GM23338 (cell line): ENCODE data around the gene PARVA. TPM values are rescaled to one million over a fixed set of nuclear protein-coding genes. Genes with fewer than 3 reads are reported as not detected.

Source experiments
- ATAC-seq: fragments of 200-7000 bp; cut with Tn5 transposase; 3 replicates; pipeline ENCODE4 v1.9.1; 2020
- DNase-seq: peaks from one replicate; pipeline ENCODE4 v3.0.0-alpha.2; 2015; ENCODE audit warnings: low spot score
- H2AFZ ChIP-seq: fragments of 200-600 bp; sonication (generic); 2 replicates; pipeline ENCODE4 v1.8.0; 2016; ENCODE audit warnings: antibody characterized with exemption, mild to moderate bottlenecking, moderate library complexity
- H3F3A ChIP-seq: fragments of 200-600 bp; sonication (generic); replicated peaks from 2 replicates; pipeline ENCODE4 v1.8.0; 2017; ENCODE audit warnings: antibody characterized with exemption, mixed run types, low read depth
- H3K27ac ChIP-seq: fragments of 200-600 bp; sonication (generic); 2 replicates; pipeline ENCODE4 v1.6.1; 2016; ENCODE audit warnings: low read depth
- H3K27me3 ChIP-seq: fragments of 200-600 bp; sonication (generic); 2 replicates; pipeline ENCODE4 v1.8.0; 2016; ENCODE audit warnings: mild to moderate bottlenecking, mixed run types, moderate library complexity; ENCODE audit not compliant: insufficient read depth
- H3K36me3 ChIP-seq: fragments of 200-600 bp; sonication (generic); 2 replicates; pipeline ENCODE4 v1.8.0; 2016; ENCODE audit warnings: mild to moderate bottlenecking; ENCODE audit not compliant: insufficient read depth
- H3K4me1 ChIP-seq: fragments of 200-600 bp; sonication (generic); 2 replicates; pipeline ENCODE4 v1.8.0; 2016; ENCODE audit warnings: mild to moderate bottlenecking, moderate library complexity; ENCODE audit not compliant: insufficient read depth
- H3K4me2 ChIP-seq: fragments of 200-600 bp; sonication (generic); 2 replicates; pipeline ENCODE4 v1.7.1; 2017; ENCODE audit warnings: mixed run types
- H3K4me3 ChIP-seq: fragments of 200-600 bp; sonication (generic); 2 replicates; pipeline ENCODE4 v1.6.1; 2016; ENCODE audit warnings: mixed run types
- H3K79me2 ChIP-seq: fragments of 200-600 bp; sonication (generic); replicated peaks from 2 replicates; pipeline ENCODE4 v1.8.0; 2017; ENCODE audit warnings: mild to moderate bottlenecking; ENCODE audit not compliant: insufficient read depth
- H3K9me2 ChIP-seq: fragments of 200-600 bp; sonication (generic); 2 replicates; pipeline ENCODE4 v1.8.0; 2017; ENCODE audit not compliant: insufficient read depth
- H4K20me1 ChIP-seq: fragments of 200-600 bp; sonication (generic); replicated peaks from 2 replicates; pipeline ENCODE4 v1.8.0; 2017; ENCODE audit warnings: mild to moderate bottlenecking; ENCODE audit not compliant: insufficient read depth
- H3K27ac Mint-ChIP-seq: 2 replicates; pipeline ENCODE4 v1.8.0; 2020; ENCODE audit warnings: inconsistent platforms, mild to moderate bottlenecking, moderate library complexity, mixed read lengths
- H3K27me3 Mint-ChIP-seq: 3 replicates; pipeline ENCODE4 v1.8.0; 2022; ENCODE audit warnings: low read depth, mild to moderate bottlenecking, moderate library complexity, mixed read lengths, inconsistent platforms; ENCODE audit not compliant: insufficient read depth, poor library complexity
- H3K36me3 Mint-ChIP-seq: 3 replicates; pipeline ENCODE4 v1.8.0; 2021; ENCODE audit warnings: low read depth, mild to moderate bottlenecking, inconsistent platforms, moderate library complexity, mixed read lengths
- H3K4me1 Mint-ChIP-seq: 3 replicates; pipeline ENCODE4 v1.8.0; 2020; ENCODE audit warnings: mild to moderate bottlenecking, inconsistent platforms, mixed read lengths
- H3K4me3 Mint-ChIP-seq: 3 replicates; pipeline ENCODE4 v1.8.0; 2021; ENCODE audit warnings: moderate library complexity, mild to moderate bottlenecking, inconsistent platforms, mixed read lengths
- H3K9me3 Mint-ChIP-seq: 3 replicates; pipeline ENCODE4 v1.8.0; 2020; ENCODE audit warnings: moderate library complexity, mild to moderate bottlenecking, inconsistent platforms, mixed read lengths
- CREB1 ChIP-seq: fragments of 250-450 bp; sonication (Bioruptor Pico); IDR thresholded peaks from 2 replicates; pipeline ENCODE4 v1.5.0; 2020; ENCODE audit warnings: low read depth, mild to moderate bottlenecking, moderate library complexity
- EZH2 ChIP-seq: fragments of 200-600 bp; sonication (generic); IDR thresholded peaks from one replicate; pipeline ENCODE4 v1.8.0; 2017; ENCODE audit warnings: antibody characterized with exemption, mild to moderate bottlenecking, low read depth; ENCODE audit not compliant: unreplicated experiment
- EZH2phosphoT487 ChIP-seq: fragments of 200-600 bp; sonication (generic); IDR thresholded peaks from one replicate; pipeline ENCODE4 v1.8.1; 2018; ENCODE audit warnings: antibody characterized with exemption; ENCODE audit not compliant: unreplicated experiment
- JUNB ChIP-seq: IDR thresholded peaks from one replicate; pipeline ENCODE4 v1.6.1; 2016; ENCODE audit warnings: antibody characterized with exemption; ENCODE audit not compliant: unreplicated experiment
- NANOG ChIP-seq: IDR thresholded peaks from 2 replicates; pipeline ENCODE4 v1.6.1; 2016; ENCODE audit warnings: antibody characterized with exemption, borderline replicate concordance
- POLR2AphosphoS5 ChIP-seq: IDR thresholded peaks from 2 replicates; pipeline ENCODE4 v1.6.1; 2016; ENCODE audit warnings: antibody characterized with exemption, low read depth
- STAT1 ChIP-seq: IDR thresholded peaks from one replicate; pipeline ENCODE4 v1.6.1; 2016; ENCODE audit warnings: antibody characterized with exemption; ENCODE audit not compliant: unreplicated experiment
- ZNF114 ChIP-seq: fragments of 250-450 bp; sonication (Bioruptor Pico); IDR thresholded peaks from 2 replicates; pipeline ENCODE4 v1.5.0; 2020; ENCODE audit warnings: mild to moderate bottlenecking, moderate library complexity
- ZNF331 ChIP-seq: fragments of 250-450 bp; sonication (Bioruptor Pico); IDR thresholded peaks from 2 replicates; pipeline ENCODE4 v1.5.0; 2020; ENCODE audit warnings: low read depth, mild to moderate bottlenecking, moderate library complexity
- polyA plus RNA-seq: library from polyadenylated mRNA; unstranded; fragments of >200 nt; fragmentation: Nextera tagmentation; extraction: Ambion mirVana; gene quantifications from 2 replicates; pipeline ENCODE4 v1.2.1, GENCODE V29; 2016
- total RNA-seq: library from RNA; depleted of rRNA; stranded (reverse); fragments of >200 nt; shearing (Covaris generic); gene quantifications from 2 replicates; pipeline ENCODE4 v1.2.3, GENCODE V29; 2014
- TF ChIP-seq, protein P1 (sequence below): IDR thresholded peaks from 2 replicates; pipeline ENCODE4 v1.6.1; 2016; ENCODE audit warnings: antibody characterized with exemption
- TF ChIP-seq, protein P2 (sequence below), 2 experiments: fragments of 200-600 bp in 1 of 2; sonication (generic) in 1 of 2; conservative IDR thresholded peaks; 2 replicates each; pipeline versions ENCODE4 v1.5.1 to v1.6.1; 2016 to 2017; ENCODE audit warnings: antibody characterized with exemption in 2 of 2, low read depth in 2 of 2, mild to moderate bottlenecking in 2 of 2, moderate library complexity in 1 of 2
- TF ChIP-seq, protein P3 (sequence below): fragments of 250-450 bp; sonication (Bioruptor Pico); IDR thresholded peaks from 2 replicates; pipeline ENCODE4 v1.5.0; 2020; ENCODE audit warnings: mild to moderate bottlenecking, moderate library complexity
- TF ChIP-seq, protein P4 (sequence below): IDR thresholded peaks from one replicate; pipeline ENCODE4 v1.6.1; 2018; ENCODE audit warnings: antibody characterized with exemption; ENCODE audit not compliant: unreplicated experiment

Gene PARVA
- total and polyA plus RNA-seq, 2 experiments from 2014 or later: 5.8 to 6.9 TPM

DNA sequence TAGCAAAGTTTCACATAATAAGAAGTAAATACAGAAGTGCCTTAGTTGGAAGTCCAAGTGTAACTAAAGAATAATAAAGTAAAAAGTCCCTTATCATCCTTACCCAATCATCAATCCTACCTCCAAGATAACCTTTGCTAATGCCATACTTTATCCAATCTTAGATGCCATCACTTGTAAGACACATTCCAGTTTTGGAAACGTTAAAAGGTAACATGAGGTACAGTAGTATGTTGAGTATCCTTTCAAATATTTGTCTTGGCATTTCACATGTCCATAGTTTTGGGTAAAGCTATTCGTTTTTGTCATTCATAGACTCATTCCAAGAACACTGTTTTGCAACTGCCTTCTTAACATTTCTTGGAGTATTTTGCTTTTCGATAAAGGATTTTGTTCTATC, 181.6 kb downstream of the PARVA start:
- Histone ChIP-seq H3K4me2 (no peak overlapping the region), H3K79me2 (no peaks in the 10 kb centered on the region), H3K36me3 (no peaks in the 10 kb centered on the region), H3K4me1 (peaks cover 6% of the 10 kb centered on the region; the same call in 1 of the 2 replicates), H3K27ac (no peak overlapping the region), H4K20me1 (no peaks in the 10 kb centered on the region), H3F3A (no peaks in the 10 kb centered on the region), H3K9me2 (peaks cover 7% of the 10 kb centered on the region; the same call in 1 of the 2 replicates), H3K27me3 (no peaks in the 10 kb centered on the region), H3K4me3 (no peak overlapping the region), H2AFZ (no peak overlapping the region)
- Mint-ChIP-seq H3K4me3 (no peak overlapping the region), H3K4me1 (peaks cover 22% of the 10 kb centered on the region), H3K36me3 (no peaks in the 10 kb centered on the region; the same call in 2 of the 3 replicates), H3K27ac (no peak overlapping the region), H3K9me3 (peaks cover 2% of the 10 kb centered on the region; the same call in 2 of the 3 replicates), H3K27me3 (peaks cover 1% of the 10 kb centered on the region)
- ATAC-seq: no peak
- TF ChIP-seq NANOG: no peak
- TF ChIP-seq, protein P1, sequence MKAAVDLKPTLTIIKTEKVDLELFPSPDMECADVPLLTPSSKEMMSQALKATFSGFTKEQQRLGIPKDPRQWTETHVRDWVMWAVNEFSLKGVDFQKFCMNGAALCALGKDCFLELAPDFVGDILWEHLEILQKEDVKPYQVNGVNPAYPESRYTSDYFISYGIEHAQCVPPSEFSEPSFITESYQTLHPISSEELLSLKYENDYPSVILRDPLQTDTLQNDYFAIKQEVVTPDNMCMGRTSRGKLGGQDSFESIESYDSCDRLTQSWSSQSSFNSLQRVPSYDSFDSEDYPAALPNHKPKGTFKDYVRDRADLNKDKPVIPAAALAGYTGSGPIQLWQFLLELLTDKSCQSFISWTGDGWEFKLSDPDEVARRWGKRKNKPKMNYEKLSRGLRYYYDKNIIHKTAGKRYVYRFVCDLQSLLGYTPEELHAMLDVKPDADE: no peak
- no peak for TF ChIP-seq EZH2phosphoT487
- TF ChIP-seq JUNB: no peak
- no peak for TF ChIP-seq STAT1
- TF ChIP-seq ZNF331 (CRISPR knock-in tag): no peak
- no peak for TF ChIP-seq EZH2
- TF ChIP-seq, protein P2, sequence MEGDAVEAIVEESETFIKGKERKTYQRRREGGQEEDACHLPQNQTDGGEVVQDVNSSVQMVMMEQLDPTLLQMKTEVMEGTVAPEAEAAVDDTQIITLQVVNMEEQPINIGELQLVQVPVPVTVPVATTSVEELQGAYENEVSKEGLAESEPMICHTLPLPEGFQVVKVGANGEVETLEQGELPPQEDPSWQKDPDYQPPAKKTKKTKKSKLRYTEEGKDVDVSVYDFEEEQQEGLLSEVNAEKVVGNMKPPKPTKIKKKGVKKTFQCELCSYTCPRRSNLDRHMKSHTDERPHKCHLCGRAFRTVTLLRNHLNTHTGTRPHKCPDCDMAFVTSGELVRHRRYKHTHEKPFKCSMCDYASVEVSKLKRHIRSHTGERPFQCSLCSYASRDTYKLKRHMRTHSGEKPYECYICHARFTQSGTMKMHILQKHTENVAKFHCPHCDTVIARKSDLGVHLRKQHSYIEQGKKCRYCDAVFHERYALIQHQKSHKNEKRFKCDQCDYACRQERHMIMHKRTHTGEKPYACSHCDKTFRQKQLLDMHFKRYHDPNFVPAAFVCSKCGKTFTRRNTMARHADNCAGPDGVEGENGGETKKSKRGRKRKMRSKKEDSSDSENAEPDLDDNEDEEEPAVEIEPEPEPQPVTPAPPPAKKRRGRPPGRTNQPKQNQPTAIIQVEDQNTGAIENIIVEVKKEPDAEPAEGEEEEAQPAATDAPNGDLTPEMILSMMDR (conservative IDR thresholded peaks at IDR 0.05; ENCODE audit: low read depth in 2 of 2): no peak
- TF ChIP-seq POLR2AphosphoS5: no peak
- TF ChIP-seq, protein P3, sequence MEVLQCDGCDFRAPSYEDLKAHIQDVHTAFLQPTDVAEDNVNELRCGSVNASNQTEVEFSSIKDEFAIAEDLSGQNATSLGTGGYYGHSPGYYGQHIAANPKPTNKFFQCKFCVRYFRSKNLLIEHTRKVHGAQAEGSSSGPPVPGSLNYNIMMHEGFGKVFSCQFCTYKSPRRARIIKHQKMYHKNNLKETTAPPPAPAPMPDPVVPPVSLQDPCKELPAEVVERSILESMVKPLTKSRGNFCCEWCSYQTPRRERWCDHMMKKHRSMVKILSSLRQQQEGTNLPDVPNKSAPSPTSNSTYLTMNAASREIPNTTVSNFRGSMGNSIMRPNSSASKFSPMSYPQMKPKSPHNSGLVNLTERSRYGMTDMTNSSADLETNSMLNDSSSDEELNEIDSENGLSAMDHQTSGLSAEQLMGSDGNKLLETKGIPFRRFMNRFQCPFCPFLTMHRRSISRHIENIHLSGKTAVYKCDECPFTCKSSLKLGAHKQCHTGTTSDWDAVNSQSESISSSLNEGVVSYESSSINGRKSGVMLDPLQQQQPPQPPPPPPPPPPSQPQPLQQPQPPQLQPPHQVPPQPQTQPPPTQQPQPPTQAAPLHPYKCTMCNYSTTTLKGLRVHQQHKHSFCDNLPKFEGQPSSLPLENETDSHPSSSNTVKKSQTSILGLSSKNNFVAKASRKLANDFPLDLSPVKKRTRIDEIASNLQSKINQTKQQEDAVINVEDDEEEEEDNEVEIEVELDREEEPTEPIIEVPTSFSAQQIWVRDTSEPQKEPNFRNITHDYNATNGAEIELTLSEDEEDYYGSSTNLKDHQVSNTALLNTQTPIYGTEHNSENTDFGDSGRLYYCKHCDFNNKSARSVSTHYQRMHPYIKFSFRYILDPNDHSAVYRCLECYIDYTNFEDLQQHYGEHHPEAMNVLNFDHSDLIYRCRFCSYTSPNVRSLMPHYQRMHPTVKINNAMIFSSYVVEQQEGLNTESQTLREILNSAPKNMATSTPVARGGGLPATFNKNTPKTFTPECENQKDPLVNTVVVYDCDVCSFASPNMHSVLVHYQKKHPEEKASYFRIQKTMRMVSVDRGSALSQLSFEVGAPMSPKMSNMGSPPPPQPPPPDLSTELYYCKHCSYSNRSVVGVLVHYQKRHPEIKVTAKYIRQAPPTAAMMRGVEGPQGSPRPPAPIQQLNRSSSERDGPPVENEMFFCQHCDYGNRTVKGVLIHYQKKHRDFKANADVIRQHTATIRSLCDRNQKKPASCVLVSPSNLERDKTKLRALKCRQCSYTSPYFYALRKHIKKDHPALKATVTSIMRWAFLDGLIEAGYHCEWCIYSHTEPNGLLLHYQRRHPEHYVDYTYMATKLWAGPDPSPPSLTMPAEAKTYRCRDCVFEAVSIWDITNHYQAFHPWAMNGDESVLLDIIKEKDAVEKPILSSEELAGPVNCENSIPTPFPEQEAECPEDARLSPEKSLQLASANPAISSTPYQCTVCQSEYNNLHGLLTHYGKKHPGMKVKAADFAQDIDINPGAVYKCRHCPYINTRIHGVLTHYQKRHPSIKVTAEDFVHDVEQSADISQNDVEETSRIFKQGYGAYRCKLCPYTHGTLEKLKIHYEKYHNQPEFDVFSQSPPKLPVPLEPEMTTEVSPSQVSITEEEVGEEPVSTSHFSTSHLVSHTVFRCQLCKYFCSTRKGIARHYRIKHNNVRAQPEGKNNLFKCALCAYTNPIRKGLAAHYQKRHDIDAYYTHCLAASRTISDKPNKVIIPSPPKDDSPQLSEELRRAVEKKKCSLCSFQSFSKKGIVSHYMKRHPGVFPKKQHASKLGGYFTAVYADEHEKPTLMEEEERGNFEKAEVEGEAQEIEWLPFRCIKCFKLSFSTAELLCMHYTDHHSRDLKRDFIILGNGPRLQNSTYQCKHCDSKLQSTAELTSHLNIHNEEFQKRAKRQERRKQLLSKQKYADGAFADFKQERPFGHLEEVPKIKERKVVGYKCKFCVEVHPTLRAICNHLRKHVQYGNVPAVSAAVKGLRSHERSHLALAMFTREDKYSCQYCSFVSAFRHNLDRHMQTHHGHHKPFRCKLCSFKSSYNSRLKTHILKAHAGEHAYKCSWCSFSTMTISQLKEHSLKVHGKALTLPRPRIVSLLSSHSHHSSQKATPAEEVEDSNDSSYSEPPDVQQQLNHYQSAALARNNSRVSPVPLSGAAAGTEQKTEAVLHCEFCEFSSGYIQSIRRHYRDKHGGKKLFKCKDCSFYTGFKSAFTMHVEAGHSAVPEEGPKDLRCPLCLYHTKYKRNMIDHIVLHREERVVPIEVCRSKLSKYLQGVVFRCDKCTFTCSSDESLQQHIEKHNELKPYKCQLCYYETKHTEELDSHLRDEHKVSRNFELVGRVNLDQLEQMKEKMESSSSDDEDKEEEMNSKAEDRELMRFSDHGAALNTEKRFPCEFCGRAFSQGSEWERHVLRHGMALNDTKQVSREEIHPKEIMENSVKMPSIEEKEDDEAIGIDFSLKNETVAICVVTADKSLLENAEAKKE (CRISPR knock-in tag): no peak
- TF ChIP-seq, protein P4, sequence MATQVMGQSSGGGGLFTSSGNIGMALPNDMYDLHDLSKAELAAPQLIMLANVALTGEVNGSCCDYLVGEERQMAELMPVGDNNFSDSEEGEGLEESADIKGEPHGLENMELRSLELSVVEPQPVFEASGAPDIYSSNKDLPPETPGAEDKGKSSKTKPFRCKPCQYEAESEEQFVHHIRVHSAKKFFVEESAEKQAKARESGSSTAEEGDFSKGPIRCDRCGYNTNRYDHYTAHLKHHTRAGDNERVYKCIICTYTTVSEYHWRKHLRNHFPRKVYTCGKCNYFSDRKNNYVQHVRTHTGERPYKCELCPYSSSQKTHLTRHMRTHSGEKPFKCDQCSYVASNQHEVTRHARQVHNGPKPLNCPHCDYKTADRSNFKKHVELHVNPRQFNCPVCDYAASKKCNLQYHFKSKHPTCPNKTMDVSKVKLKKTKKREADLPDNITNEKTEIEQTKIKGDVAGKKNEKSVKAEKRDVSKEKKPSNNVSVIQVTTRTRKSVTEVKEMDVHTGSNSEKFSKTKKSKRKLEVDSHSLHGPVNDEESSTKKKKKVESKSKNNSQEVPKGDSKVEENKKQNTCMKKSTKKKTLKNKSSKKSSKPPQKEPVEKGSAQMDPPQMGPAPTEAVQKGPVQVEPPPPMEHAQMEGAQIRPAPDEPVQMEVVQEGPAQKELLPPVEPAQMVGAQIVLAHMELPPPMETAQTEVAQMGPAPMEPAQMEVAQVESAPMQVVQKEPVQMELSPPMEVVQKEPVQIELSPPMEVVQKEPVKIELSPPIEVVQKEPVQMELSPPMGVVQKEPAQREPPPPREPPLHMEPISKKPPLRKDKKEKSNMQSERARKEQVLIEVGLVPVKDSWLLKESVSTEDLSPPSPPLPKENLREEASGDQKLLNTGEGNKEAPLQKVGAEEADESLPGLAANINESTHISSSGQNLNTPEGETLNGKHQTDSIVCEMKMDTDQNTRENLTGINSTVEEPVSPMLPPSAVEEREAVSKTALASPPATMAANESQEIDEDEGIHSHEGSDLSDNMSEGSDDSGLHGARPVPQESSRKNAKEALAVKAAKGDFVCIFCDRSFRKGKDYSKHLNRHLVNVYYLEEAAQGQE: no peak
- no peak for TF ChIP-seq ZNF114 (CRISPR knock-in tag)
- TF ChIP-seq CREB1 (CRISPR knock-in tag): no peak
- DNase-seq: no peak
